Small intestine (tissue), 7 donors: Measurements from ENCODE around the gene ZBTB21. TPM values are rescaled to one million over a fixed set of nuclear protein-coding genes. Genes with fewer than 3 reads are reported as not detected.

Source experiments
- DNase-seq, 2 donors: peaks; one replicate each; pipeline versions ENCODE4 v3.0.0 to v3.0.0-alpha.2; 2013
- FAIRE-seq: peaks from 2 replicates; lab custom pipeline; 2012; peaks lifted over from hg19 to GRCh38; lab: Jason Lieb, UNC
- H3K27ac ChIP-seq, 3 donors: one replicate each; pipeline ENCODE4 v1.5.1; 2013; ENCODE audit warnings: low read length in 2 of 3, mild to moderate bottlenecking in 2 of 3, control low read depth in 1 of 3, inconsistent platforms in 1 of 3, low read depth in 1 of 3, moderate library complexity in 1 of 3
- H3K27me3 ChIP-seq, 3 donors: one replicate each; pipeline ENCODE4 v1.6.1; 2013; ENCODE audit warnings: low read length in 3 of 3, inconsistent platforms in 1 of 3; ENCODE audit not compliant: control insufficient read depth in 3 of 3, insufficient read depth in 3 of 3
- H3K36me3 ChIP-seq, 3 donors: one replicate each; pipeline ENCODE4 v1.6.1; 2013; ENCODE audit warnings: low read length in 3 of 3, inconsistent platforms in 1 of 3, low read depth in 1 of 3, mild to moderate bottlenecking in 1 of 3, moderate library complexity in 1 of 3; ENCODE audit not compliant: control insufficient read depth in 3 of 3, insufficient read depth in 2 of 3
- H3K4me1 ChIP-seq, 3 donors: one replicate each; pipeline ENCODE4 v1.6.1; 2013; ENCODE audit warnings: low read length in 2 of 3, inconsistent platforms in 1 of 3, low read depth in 1 of 3, mild to moderate bottlenecking in 1 of 3, moderate library complexity in 1 of 3; ENCODE audit not compliant: control insufficient read depth in 3 of 3, insufficient read depth in 2 of 3
- H3K4me3 ChIP-seq, 3 donors: one replicate each; pipeline ENCODE4 v1.5.1; 2013; ENCODE audit warnings: low read length in 3 of 3, control low read depth in 1 of 3, inconsistent platforms in 1 of 3, low read depth in 1 of 3, mild to moderate bottlenecking in 1 of 3, moderate library complexity in 1 of 3
- H3K9me3 ChIP-seq, 2 donors: one replicate each; pipeline ENCODE4 v1.6.1; 2013; ENCODE audit warnings: low read depth in 1 of 2, low read length in 1 of 2; ENCODE audit not compliant: control insufficient read depth in 2 of 2, insufficient read depth in 1 of 2
- WGBS, 3 donors: extraction: QIAGEN DNeasy Blood & Tissue Kit; methylation state at CpG; one replicate each; pipeline ENCODE4 v1.1.7; 2013; 5-methylcytosine and 5-hydroxymethylcytosine counted together
- polyA plus RNA-seq, 4 donors: library from polyadenylated mRNA; stranded (reverse) in 3 of 4; unstranded in 1 of 4; fragments of 200-250 nt in 3 of 4; fragments of 120-200 nt in 1 of 4; gene quantifications; one replicate each; pipeline versions ENCODE4 v1.2.1 to v1.2.3, GENCODE V29; 2013
- donor health status: healthy with polysubstance abuse.
- donor health status: control.
- donor health status: control.
- donor health status: Bipolar disorder and iron deficiency.
- donor health status: healthy.

ZBTB21 gene
- polyA plus RNA-seq, 4 donors = 1.4 to 11.0 (median 2.4) TPM

- Histone ChIP-seq H3K4me3 (no peak overlapping the region), H3K27ac (no peak overlapping the region), H3K27me3 (no peaks in the 10 kb centered on the region), H3K36me3 (no peaks in the 10 kb centered on the region), H3K9me3 (peaks cover 0 to 4% of the 10 kb centered on the region in 2 donors), H3K4me1 (peaks cover 0 to 10% (median 3%) of the 10 kb centered on the region in 3 donors)
- FAIRE-seq = no peak
- DNase-seq = no peak
- WGBS, 3 donors = 88 to 96% (median 92%) methylated on average over 9 of the region's 9 CpGs
Observed at GRCh38 chr21:42055425-42055824, 45.3 kb upstream of the ZBTB21 start.

GRCh38 chr21:42051788-42052187 lies 41.6 kb upstream of the ZBTB21 start:
- no peak for FAIRE-seq
- peaks cover 0 to 4% of the 10 kb centered on the region in 2 donors for H3K9me3 ChIP-seq

DNA sequence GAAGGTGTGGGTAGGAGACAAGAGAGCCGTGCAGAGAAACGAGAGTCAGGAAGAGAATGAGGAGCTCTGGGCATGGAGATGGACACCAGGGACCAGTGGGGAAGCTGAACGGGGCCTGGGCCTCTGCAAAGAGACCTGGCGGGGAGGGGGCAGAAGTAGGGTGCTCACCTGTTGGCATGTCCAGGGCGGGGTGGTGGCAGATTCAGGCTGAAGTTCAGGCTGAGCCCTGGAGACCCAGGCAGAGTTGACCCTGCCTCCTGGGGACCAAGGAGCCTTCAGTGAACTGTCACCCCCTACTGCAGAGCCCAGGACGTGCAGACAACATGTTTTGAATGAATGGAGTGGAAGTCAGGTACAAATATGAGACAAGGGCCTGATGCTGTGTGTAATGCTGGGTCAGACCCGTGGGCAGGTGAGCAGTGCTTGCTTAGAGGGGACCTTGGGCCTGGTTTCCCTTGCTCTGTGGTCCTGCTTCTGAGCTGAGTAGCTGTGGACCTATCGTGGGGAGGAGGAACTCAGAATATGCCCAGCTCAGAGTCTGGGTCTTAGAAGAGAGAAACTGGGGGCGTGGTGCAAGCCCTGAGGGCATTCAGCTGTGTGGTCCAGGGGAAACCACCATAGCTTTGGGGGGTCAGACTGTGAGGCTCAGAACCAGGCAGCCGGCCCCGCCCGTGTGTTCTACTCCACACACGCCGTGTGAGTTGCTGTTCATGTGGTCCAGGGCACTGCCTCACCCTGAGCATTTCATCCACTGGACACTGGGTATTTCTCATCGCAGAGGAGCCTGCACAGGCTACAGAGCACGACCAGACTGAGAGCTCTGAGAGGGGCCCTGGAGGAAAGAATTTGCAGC lies 39.6 kb upstream of the ZBTB21 start:
- H3K4me1 ChIP-seq = no peaks in the 10 kb centered on the region
- DNase-seq = no peak
- no peaks in the 10 kb centered on the region for H3K27me3 ChIP-seq
- H3K27ac ChIP-seq = no peak overlapping the region
- H3K4me3 ChIP-seq = no peak overlapping the region
- peaks cover 0 to 4% of the 10 kb centered on the region in 2 donors for H3K9me3 ChIP-seq
- no peaks in the 10 kb centered on the region for H3K36me3 ChIP-seq
- no peak for FAIRE-seq
- WGBS, 3 donors = 84 to 86% (median 85%) methylated on average over 16 of the region's 16 CpGs

More at GRCh38 chr21:42051788-42052187, 41.6 kb upstream of the ZBTB21 start:
- 60 to 70% (median 61%) methylated on average over 9 of the region's 9 CpGs for WGBS, 3 donors
- Histone ChIP-seq H3K27ac (no peak overlapping the region), H3K36me3 (no peaks in the 10 kb centered on the region), H3K4me3 (no peak overlapping the region), H3K27me3 (no peaks in the 10 kb centered on the region), H3K4me1 (peaks cover 0 to 4% (median 0%) of the 10 kb centered on the region in 3 donors)
- DNase-seq = no peak

GRCh38 chr21:42048870-42049577 lies 38.9 kb upstream of the ZBTB21 start:
- H3K4me3 ChIP-seq = no peak overlapping the region
- peak overlapping the region in 1 of 3 donors; percentile 63 for H3K27ac ChIP-seq
- peaks cover 0 to 4% of the 10 kb centered on the region in 2 donors for H3K9me3 ChIP-seq
- DNase-seq = no peak
- no peak for FAIRE-seq
- H3K36me3 ChIP-seq = no peaks in the 10 kb centered on the region
- no peaks in the 10 kb centered on the region for H3K4me1 ChIP-seq
- no peaks in the 10 kb centered on the region for H3K27me3 ChIP-seq
- WGBS, 3 donors = 89 to 95% (median 94%) methylated on average over 10 of the region's 10 CpGs

DNA sequence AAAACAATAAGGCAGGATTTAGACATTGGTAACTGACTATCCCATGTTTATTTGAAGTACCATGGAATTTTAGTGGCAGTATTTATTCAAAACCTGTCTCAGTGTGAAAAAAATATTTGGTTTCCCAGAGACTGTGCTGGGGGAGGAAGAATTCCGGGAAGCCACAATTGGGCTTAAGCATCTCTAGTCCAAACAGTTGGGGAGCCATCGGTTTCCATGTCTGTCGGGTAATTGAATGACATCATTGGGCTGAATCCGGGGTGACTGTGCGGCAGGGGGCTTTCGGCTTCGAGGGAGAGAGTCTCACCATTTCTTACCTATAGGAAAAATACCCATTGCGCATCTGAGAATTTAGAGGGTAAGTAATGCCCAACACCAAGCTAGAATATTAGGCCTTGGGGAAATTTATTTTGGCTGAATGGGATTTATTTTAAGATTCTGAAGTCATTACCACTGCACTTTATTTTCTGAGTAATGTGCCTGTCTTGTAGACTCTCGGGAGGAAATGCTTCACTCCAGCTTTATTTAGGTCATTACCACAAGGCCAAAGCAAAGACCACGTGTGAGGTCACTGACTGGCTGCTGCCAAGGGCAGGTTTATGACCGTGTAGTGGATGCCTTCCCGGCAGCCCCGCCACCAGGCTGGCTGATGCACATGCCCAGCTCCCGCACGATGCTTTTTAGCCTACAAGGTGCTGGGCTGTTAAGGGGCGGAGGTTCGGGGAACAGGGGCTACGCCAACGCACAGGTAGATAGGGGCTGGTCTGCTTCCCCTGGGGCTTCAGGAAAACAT lies 37.9 kb upstream of the ZBTB21 start:
- DNase-seq (peak in 1 of 2 donors; percentile 28), FAIRE-seq (no peak)
- H3K27ac ChIP-seq = peak overlapping the region in 1 of 3 donors; percentile 63

GRCh38 chr21:42044871-42045495 lies 34.8 kb upstream of the ZBTB21 start:
- Histone ChIP-seq H3K4me3 (no peak overlapping the region), H3K9me3 (no peaks in the 10 kb centered on the region), H3K27ac (no peak overlapping the region), H3K4me1 (peaks cover 0 to 4% (median 0%) of the 10 kb centered on the region in 3 donors), H3K27me3 (no peaks in the 10 kb centered on the region), H3K36me3 (no peaks in the 10 kb centered on the region)
- FAIRE-seq = no peak
- WGBS, 3 donors = 85 to 92% (median 90%) methylated on average over 7 of the region's 7 CpGs
- no peak for DNase-seq

More for the DNA sequence above, 37.9 kb upstream of the ZBTB21 start:
- no peaks in the 10 kb centered on the region for H3K36me3 ChIP-seq
- WGBS, 3 donors = 72 to 80% (median 79%) methylated on average over 19 of the region's 19 CpGs
- H3K4me1 ChIP-seq = no peaks in the 10 kb centered on the region
- H3K27me3 ChIP-seq = no peaks in the 10 kb centered on the region
- no peak overlapping the region for H3K4me3 ChIP-seq
- no peaks in the 10 kb centered on the region for H3K9me3 ChIP-seq

- Histone ChIP-seq H3K4me3 (no peak overlapping the region), H3K4me1 (peaks cover 0 to 14% (median 0%) of the 10 kb centered on the region in 3 donors), H3K36me3 (no peaks in the 10 kb centered on the region), H3K9me3 (peaks cover 0 to 3% of the 10 kb centered on the region in 2 donors), H3K27me3 (no peaks in the 10 kb centered on the region), H3K27ac (no peak overlapping the region)
- FAIRE-seq (no peak), DNase-seq (no peak)
- 88 to 90% (median 90%) methylated on average over 17 of the region's 17 CpGs for WGBS, 3 donors
Observed at GRCh38 chr21:42043961-42044360, 33.8 kb upstream of the ZBTB21 start.
